Brain microvascular endothelial cell (primary cell): ENCODE measurements around the gene NOSTRIN.

Source experiments
- DNase-seq: peaks from one replicate; pipeline ENCODE4 v3.0.0-alpha.2; 2020
- H3K27ac ChIP-seq: fragments of 250-450 bp; sonication (Bioruptor Pico); 2 replicates; pipeline ENCODE4 v1.5.1; 2020; ENCODE audit warnings: mild to moderate bottlenecking, moderate library complexity
- H3K27me3 ChIP-seq: fragments of 250-450 bp; sonication (Bioruptor Pico); replicated peaks from 2 replicates; pipeline ENCODE4 v1.5.1; 2020; ENCODE audit warnings: mild to moderate bottlenecking
- H3K36me3 ChIP-seq: fragments of 250-450 bp; sonication (Bioruptor Pico); replicated peaks from 2 replicates; pipeline ENCODE4 v1.5.1; 2020; ENCODE audit warnings: mild to moderate bottlenecking
- H3K4me3 ChIP-seq: 2 replicates; pipeline ENCODE4 v1.5.1; 2011; ENCODE audit warnings: low read depth, mild to moderate bottlenecking, control low read depth, low read length, moderate library complexity
- in situ Hi-C: cut with HindIII; loops from 2 replicates; pipeline ENCODE4 v1.10.0; 2017; ENCODE audit warnings: low sequenced_read_pairs, low pct_ligation_motif_present
- TF ChIP-seq, protein P1 (sequence below): IDR thresholded peaks from 2 replicates; pipeline ENCODE4 v1.5.1; 2011; ENCODE audit warnings: low read depth, mild to moderate bottlenecking, moderate library complexity, low read length, control low read depth, inconsistent platforms; ENCODE audit errors: missing control alignments

NOSTRIN gene

DNA sequence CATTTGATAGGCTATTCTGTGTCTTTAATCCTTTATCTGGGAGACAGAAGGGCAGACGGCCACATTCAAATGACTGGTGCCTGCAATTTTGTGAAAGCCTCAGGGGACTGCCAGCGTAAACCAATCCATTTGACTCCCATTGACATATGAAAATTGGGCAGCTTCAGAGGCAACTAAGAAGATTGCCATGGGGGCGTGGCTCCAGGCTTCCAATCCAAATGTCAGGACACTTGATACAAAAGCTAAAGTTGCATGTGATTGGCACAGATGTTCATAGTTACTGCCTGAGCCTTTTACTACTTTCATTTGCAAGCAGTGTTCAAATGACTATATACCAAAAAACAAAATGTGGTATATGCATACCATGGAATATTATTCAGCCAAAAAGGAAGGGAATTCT, 45.8 kb downstream of the NOSTRIN start:
- DNase-seq: no peak
- Histone ChIP-seq H3K27me3 (no peaks in the 10 kb centered on the region), H3K27ac (no peak overlapping the region), H3K4me3 (no peak overlapping the region), H3K36me3 (no peaks in the 10 kb centered on the region)
- in situ Hi-C loops: no loop called here
- TF ChIP-seq, protein P1, sequence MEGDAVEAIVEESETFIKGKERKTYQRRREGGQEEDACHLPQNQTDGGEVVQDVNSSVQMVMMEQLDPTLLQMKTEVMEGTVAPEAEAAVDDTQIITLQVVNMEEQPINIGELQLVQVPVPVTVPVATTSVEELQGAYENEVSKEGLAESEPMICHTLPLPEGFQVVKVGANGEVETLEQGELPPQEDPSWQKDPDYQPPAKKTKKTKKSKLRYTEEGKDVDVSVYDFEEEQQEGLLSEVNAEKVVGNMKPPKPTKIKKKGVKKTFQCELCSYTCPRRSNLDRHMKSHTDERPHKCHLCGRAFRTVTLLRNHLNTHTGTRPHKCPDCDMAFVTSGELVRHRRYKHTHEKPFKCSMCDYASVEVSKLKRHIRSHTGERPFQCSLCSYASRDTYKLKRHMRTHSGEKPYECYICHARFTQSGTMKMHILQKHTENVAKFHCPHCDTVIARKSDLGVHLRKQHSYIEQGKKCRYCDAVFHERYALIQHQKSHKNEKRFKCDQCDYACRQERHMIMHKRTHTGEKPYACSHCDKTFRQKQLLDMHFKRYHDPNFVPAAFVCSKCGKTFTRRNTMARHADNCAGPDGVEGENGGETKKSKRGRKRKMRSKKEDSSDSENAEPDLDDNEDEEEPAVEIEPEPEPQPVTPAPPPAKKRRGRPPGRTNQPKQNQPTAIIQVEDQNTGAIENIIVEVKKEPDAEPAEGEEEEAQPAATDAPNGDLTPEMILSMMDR: no peak

- in situ Hi-C loops: no loop called here
- no peak overlapping the region for H3K27ac ChIP-seq
- no peak overlapping the region for H3K4me3 ChIP-seq
- no peaks in the 10 kb centered on the region for H3K27me3 ChIP-seq
- TF ChIP-seq, protein P1: peak; percentile 41
- DNase-seq: peak; percentile 16
- no peaks in the 10 kb centered on the region for H3K36me3 ChIP-seq
Measured at GRCh38 chr2:168849610-168850009, 47.2 kb downstream of the NOSTRIN start.

- no peak for DNase-seq
- in situ Hi-C loops: no loop called here
- no peak overlapping the region for H3K27ac ChIP-seq
- TF ChIP-seq, protein P1: no peak
- no peaks in the 10 kb centered on the region for H3K27me3 ChIP-seq
- H3K4me3 ChIP-seq: no peak overlapping the region
- H3K36me3 ChIP-seq: no peaks in the 10 kb centered on the region
Measured at GRCh38 chr2:168850846-168851245, 48.4 kb downstream of the NOSTRIN start.

- DNase-seq: peak; percentile 91
- TF ChIP-seq, protein P1: no peak
- no peaks in the 10 kb centered on the region for H3K36me3 ChIP-seq
Measured at GRCh38 chr2:168851674-168852320, 49.4 kb downstream of the NOSTRIN start.

GRCh38 chr2:168852481-168852880, 50.0 kb downstream of the NOSTRIN start:
- no peak overlapping the region for H3K4me3 ChIP-seq
- TF ChIP-seq, protein P1: no peak
- in situ Hi-C loops: no loop called here
- no peaks in the 10 kb centered on the region for H3K36me3 ChIP-seq
- DNase-seq: no peak
- no peaks in the 10 kb centered on the region for H3K27me3 ChIP-seq
- no peak overlapping the region for H3K27ac ChIP-seq

More at GRCh38 chr2:168851674-168852320, 49.4 kb downstream of the NOSTRIN start:
- H3K27me3 ChIP-seq: no peaks in the 10 kb centered on the region
- in situ Hi-C loops: no loop called here
- no peak overlapping the region for H3K27ac ChIP-seq
- H3K4me3 ChIP-seq: no peak overlapping the region

DNA sequence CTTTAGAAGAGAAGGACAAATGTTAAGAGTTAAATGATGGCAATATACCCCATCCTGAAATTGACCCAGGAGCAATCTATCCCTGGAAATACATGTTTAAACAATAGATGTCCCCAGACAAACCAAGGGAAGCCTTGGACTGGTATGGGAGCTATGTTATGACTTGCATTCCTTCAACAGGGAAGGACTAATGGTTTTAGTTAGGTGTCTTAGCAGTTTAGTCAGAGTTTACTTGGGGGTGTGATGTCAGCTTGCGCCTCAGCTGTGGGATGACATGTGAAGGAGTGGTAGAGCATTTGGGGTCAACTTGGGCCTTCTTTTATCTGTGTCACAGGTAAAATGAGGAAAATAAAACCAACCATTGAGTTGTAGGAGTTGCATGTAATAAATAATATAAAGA, 51.0 kb downstream of the NOSTRIN start:
- Histone ChIP-seq H3K4me3 (no peak overlapping the region), H3K27ac (no peak overlapping the region), H3K27me3 (no peaks in the 10 kb centered on the region), H3K36me3 (no peaks in the 10 kb centered on the region)
- no peak for DNase-seq
- TF ChIP-seq, protein P1: no peak
- in situ Hi-C loops: no loop called here
